Measurements from ENCODE around the gene SYNC. TPM values are rescaled to one million over a fixed set of nuclear protein-coding genes. Genes with fewer than 3 reads are reported as not detected.

The SYNC gene
- total and polyA plus RNA-seq, 9 of the 15 experiments (the other 6 are each of a cell fraction or from before 2014, with no cell fraction given): 0.49 to 1.1 (median 0.87) TPM

DNA sequence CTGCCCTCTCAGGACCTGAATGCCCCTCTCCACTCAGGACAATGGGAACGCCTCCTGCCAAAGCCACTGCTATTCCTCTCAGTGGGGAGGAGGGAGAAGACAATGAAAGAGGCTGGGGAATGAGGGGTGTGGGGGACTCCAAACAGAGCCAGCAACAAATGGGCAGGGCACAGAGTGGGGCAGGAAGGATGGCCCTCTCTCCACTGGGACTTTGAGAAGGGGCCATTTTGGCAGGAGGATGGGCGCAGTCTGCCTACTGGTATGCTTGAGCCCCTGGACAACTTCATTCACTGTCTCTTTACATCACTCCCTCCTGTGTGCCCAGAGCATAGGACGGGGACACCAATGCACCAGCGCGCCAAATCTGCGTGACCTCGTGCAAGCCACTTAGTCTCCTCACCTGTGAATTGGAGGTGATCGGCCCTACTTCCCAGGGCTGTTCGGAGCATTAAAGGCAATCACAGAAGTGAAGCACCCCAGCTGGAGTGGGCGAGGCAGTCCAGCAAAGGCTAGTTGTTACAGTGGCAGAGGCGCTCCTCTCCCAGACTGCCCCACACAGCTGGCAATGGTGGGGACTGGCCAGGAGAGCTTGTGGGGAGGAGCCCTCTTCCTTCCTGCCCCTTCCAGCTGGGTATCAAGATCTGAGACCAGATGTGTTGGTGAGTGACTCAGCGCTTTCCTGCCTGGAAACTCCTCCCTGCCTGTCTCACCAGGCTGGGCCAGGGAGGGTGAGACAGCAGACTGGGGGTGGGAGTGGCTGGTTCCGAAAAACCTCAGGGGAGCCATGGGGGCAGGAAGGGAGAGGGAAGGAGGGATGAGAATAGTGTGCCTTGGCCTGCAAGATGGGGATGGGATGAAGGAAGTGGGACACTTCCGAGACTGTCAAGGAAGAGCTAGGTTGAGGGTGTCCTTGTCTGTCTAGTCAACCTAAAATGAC lies 22.4 kb upstream of the SYNC start (continued):
- TF ChIP-seq CBFB (CRISPR knock-in tag; IDR thresholded peaks at IDR 0.05) (peak; percentile 75; the same call in 1 of the 2 replicates), KLF13 (tag; IDR thresholded peaks at IDR 0.05; ENCODE audit: borderline replicate concordance, low read depth) (peak; percentile 83), ZNF75A (CRISPR knock-in tag; IDR thresholded peaks at IDR 0.05) (no peak), PRPF4 (IDR thresholded peaks at IDR 0.05; ENCODE audit: insufficient read depth, low read depth, low read length, poor library complexity, severe bottlenecking) (no peak), NCOA1 (IDR thresholded peaks at IDR 0.05; ENCODE audit: low read depth) (peak; percentile 81; the same call in 1 of the 2 replicates), MAFF (IDR thresholded peaks at IDR 0.05; ENCODE audit: low read length) (peak; percentile 98), POLR3A (IDR thresholded peaks at IDR 0.05; ENCODE audit: borderline replicate concordance, extremely low read depth, insufficient read depth, insufficient read length) (no peak), ZNF197 (CRISPR knock-in tag; IDR thresholded peaks at IDR 0.05; ENCODE audit: low read depth) (no peak), HMG20A (CRISPR knock-in tag; conservative IDR thresholded peaks at IDR 0.05) (no peak), MCM5 (IDR thresholded peaks at IDR 0.05; ENCODE audit: low read depth) (no peak), NUFIP1 (IDR thresholded peaks at IDR 0.05; ENCODE audit: partially characterized antibody) (peak; percentile 9)
- TF ChIP-seq, protein P1, sequence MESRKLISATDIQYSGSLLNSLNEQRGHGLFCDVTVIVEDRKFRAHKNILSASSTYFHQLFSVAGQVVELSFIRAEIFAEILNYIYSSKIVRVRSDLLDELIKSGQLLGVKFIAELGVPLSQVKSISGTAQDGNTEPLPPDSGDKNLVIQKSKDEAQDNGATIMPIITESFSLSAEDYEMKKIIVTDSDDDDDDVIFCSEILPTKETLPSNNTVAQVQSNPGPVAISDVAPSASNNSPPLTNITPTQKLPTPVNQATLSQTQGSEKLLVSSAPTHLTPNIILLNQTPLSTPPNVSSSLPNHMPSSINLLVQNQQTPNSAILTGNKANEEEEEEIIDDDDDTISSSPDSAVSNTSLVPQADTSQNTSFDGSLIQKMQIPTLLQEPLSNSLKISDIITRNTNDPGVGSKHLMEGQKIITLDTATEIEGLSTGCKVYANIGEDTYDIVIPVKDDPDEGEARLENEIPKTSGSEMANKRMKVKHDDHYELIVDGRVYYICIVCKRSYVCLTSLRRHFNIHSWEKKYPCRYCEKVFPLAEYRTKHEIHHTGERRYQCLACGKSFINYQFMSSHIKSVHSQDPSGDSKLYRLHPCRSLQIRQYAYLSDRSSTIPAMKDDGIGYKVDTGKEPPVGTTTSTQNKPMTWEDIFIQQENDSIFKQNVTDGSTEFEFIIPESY (CRISPR knock-in tag; IDR thresholded peaks at IDR 0.05): 0 out of 2 replicates have a peak, but pooled peaks have one; percentile 38
- TF ChIP-seq, protein P2, sequence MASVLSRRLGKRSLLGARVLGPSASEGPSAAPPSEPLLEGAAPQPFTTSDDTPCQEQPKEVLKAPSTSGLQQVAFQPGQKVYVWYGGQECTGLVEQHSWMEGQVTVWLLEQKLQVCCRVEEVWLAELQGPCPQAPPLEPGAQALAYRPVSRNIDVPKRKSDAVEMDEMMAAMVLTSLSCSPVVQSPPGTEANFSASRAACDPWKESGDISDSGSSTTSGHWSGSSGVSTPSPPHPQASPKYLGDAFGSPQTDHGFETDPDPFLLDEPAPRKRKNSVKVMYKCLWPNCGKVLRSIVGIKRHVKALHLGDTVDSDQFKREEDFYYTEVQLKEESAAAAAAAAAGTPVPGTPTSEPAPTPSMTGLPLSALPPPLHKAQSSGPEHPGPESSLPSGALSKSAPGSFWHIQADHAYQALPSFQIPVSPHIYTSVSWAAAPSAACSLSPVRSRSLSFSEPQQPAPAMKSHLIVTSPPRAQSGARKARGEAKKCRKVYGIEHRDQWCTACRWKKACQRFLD (CRISPR knock-in tag; IDR thresholded peaks at IDR 0.05): peak; percentile 77
- TF ChIP-seq, protein P3, sequence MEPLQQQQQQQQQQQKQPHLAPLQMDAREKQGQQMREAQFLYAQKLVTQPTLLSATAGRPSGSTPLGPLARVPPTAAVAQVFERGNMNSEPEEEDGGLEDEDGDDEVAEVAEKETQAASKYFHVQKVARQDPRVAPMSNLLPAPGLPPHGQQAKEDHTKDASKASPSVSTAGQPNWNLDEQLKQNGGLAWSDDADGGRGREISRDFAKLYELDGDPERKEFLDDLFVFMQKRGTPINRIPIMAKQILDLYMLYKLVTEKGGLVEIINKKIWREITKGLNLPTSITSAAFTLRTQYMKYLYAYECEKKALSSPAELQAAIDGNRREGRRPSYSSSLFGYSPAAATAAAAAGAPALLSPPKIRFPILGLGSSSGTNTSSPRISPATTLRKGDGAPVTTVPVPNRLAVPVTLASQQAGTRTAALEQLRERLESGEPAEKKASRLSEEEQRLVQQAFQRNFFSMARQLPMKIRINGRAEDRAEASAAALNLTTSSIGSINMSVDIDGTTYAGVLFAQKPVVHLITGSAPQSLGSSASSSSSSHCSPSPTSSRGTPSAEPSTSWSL (CRISPR knock-in tag; IDR thresholded peaks at IDR 0.05; ENCODE audit: borderline replicate concordance): peak; percentile 72; the same call in 1 of the 2 replicates
- TF ChIP-seq, protein P4, sequence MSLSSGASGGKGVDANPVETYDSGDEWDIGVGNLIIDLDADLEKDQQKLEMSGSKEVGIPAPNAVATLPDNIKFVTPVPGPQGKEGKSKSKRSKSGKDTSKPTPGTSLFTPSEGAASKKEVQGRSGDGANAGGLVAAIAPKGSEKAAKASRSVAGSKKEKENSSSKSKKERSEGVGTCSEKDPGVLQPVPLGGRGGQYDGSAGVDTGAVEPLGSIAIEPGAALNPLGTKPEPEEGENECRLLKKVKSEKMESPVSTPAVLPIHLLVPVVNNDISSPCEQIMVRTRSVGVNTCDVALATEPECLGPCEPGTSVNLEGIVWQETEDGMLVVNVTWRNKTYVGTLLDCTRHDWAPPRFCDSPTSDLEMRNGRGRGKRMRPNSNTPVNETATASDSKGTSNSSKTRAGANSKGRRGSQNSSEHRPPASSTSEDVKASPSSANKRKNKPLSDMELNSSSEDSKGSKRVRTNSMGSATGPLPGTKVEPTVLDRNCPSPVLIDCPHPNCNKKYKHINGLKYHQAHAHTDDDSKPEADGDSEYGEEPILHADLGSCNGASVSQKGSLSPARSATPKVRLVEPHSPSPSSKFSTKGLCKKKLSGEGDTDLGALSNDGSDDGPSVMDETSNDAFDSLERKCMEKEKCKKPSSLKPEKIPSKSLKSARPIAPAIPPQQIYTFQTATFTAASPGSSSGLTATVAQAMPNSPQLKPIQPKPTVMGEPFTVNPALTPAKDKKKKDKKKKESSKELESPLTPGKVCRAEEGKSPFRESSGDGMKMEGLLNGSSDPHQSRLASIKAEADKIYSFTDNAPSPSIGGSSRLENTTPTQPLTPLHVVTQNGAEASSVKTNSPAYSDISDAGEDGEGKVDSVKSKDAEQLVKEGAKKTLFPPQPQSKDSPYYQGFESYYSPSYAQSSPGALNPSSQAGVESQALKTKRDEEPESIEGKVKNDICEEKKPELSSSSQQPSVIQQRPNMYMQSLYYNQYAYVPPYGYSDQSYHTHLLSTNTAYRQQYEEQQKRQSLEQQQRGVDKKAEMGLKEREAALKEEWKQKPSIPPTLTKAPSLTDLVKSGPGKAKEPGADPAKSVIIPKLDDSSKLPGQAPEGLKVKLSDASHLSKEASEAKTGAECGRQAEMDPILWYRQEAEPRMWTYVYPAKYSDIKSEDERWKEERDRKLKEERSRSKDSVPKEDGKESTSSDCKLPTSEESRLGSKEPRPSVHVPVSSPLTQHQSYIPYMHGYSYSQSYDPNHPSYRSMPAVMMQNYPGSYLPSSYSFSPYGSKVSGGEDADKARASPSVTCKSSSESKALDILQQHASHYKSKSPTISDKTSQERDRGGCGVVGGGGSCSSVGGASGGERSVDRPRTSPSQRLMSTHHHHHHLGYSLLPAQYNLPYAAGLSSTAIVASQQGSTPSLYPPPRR (CRISPR knock-in tag; IDR thresholded peaks at IDR 0.05; ENCODE audit: borderline replicate concordance): peak; percentile 84; the same call in 1 of the 2 replicates

Measured in K562 (cell line).